ENCODE data around the gene MBD4.
A peak's percentile ranks its signal among the peaks of the same experiment; 100 is the strongest.
"Not testable (repeated sequence)": the region's sequence is repeated elsewhere in the genome, so short reads cannot be mapped to it uniquely, and the experiment has no call there.

The MBD4 gene

DNA sequence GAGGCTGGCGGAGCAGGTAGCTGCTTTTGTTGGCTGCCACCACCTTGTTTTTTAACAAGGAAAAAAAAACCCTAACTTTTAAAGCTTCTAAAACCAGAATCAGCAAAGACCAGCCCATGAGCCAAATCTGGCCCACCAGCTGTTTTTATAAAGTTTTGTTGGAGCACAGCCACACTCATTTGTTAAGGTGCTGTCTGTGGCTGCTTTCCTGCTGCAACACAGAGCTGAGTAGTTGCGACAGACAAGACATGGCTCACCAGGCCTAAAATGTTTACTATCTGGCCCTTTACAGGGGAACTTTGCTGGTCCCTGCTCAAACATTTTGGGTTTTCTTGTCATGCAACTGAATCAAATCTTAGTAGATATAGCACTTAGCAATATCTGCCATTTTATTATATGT is 30.2 kb downstream of the MBD4 start:
- no peak for DNase-seq (ENCODE audit: low read depth)

DNA sequence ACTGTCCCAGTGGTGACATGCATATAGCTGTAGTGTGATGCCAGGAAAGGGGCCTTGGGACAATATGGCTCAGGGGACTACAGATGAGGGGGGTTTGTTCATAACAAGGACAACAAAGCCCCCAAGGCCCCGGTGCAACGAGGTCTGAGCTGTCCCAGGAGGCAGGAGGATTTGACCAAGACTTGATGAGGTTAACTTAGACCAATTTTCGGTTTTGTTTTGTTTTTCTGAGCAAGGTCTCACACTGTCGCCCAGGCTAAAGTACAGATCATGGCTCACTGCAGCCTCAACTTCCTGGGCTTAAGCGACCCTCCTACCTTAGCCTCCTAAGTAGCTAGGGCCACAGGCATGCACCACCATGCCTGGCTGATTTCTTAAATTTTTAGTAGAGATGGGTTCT is 35.1 kb downstream of the MBD4 start:
- no peak for DNase-seq (ENCODE audit: low read depth)

GRCh38 chr3:129404130-129404529 is 35.6 kb downstream of the MBD4 start:
- DNase-seq (ENCODE audit: low read depth) = no peak

DNA sequence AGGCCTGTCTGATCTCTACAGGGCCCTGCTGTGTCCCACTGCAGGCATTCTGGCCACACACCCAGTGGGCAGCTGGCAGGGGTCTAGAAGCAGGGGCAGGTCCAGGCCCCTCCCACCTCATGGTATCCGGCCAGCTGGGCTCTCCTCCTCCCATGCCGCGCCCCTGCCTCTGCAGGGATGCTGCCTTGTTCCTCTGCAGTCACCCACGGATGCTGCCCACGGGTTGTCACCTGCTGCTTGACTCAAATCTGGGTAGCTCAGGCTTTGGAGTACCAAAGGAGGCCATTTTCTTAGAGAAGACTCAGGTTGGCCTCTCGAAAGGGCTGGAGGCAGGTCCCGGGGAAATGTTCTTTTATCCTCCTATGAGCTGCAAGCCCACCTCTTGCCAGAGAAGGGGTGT is 36.3 kb downstream of the MBD4 start:
- DNase-seq (ENCODE audit: low read depth) = no peak

GRCh38 chr3:129402616-129403015 is 37.1 kb downstream of the MBD4 start:
- DNase-seq (ENCODE audit: low read depth) = no peak

GRCh38 chr3:129402210-129402609 is 37.5 kb downstream of the MBD4 start:
- no peak for DNase-seq (ENCODE audit: low read depth)

- no peak for DNase-seq (ENCODE audit: low read depth)
These were observed 39.8 kb downstream of the MBD4 start for GRCh38 chr3:129399895-129400357.

DNA sequence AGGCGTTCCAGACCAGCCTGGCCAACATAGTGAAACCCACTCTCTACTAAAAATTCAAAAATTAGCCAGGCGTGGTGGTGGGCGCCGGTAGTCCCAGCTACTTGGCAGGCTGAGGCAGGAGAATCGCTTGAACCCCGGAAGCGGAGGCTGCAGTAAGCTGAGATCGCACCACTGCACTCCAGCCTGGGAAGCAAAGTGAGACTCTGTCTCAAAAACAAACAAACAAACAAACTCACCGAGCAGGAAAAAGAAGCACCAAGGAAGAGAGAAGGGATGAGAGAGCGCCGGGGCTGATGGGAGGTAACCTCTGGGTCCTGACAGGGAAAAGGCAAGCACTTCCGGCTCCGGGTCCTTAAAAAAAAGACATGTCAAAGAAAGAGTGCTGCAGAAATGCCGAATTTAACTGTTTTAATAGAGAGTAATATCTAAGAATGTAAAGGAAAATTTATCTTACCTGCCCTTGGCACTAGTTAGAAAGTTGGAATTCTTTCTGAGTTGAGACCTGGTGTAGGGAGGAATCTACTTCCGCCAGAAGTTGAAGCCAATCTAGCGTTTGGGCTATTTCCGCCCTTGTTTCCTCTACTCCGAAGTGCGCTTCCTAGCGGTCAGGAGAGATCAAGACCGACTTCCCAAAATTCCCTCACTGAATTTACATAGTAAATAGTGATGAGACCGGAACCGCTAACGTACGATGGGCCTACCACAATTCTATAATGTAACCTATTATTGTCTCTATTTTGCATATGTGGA is 40.4 kb downstream of the MBD4 start:
- peak; percentile 79 for DNase-seq (ENCODE audit: low read depth)

DNA sequence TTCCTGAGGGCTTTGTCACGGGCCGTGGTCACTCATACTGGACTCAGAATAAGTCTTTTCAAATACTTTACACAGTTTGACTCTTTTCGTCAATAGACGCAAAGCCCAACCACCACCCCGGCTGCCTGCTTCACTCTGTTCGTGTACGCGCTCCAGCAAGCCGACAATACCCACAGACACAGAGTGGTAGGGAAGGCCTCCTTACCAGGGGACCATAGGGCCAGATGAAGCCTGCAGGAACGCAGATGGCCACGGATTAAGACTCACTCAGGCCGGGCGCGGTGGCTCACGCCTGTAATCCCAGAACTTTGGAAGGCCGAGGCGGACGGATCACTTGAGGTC is 41.0 kb downstream of the MBD4 start:
- DNase-seq (ENCODE audit: low read depth) = no peak

DNA sequence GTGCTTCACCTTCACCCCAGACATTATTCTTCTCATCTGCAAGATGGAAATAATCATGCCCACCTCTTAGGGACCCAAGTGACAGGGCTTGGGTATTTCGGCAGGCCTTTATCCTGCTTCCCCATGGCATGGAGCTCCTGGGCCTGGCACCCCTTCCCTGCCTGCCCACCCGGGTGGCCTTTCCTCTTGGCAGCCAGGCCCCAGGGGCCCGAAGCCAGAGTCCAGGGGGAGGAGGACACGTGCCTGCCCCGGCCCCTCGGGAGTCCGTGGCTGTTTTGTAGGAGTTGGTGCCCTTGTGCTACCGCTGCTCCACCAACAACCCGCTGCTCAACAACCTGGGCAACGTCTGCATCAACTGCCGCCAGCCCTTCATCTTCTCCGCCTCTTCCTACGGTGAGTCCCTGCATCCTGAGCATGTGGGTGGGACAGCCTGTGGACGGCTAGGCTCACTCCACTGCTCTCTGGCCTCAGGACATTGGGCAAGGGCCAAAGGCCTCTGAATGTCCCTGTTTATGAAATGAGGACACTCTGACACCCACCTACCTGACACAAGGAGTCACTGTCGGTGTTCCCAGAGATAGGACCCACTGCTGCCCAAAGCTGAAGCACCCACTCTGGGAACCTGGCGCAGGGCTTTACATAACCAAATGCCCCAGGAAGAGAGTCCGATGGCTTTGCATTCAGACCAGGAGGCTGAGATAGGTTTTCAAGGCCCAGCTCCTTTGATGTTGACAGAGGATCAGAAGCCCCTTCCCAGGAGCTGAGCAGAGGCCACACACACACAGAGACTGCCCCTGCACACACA is 45.8 kb downstream of the MBD4 start:
- not testable (repeated sequence) for DNase-seq (ENCODE audit: low read depth)

DNA sequence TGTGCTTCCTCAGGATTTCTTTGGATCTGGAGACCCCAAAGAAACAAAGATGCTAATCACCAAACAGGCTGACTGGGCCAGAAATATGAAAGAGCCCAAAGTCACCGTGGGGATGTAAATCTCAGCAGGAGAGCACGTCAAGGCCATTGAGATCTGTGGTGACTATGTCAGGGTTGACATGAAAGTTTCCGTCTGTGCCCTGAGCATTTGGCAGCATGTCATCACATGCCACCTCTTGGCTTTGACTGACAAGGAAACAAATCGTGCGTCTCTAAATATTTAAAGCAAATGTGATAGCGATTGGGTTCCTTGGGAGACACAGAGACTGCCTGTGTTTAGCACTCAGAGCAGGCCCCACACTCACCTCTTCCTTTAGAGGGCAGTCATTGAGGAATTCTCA is 46.5 kb downstream of the MBD4 start:
- DNase-seq (ENCODE audit: low read depth) = no peak

- DNase-seq (ENCODE audit: low read depth) = not testable (repeated sequence)
These were observed 47.5 kb downstream of the MBD4 start for GRCh38 chr3:129392106-129392887.

GRCh38 chr3:129391583-129391982 is 48.2 kb downstream of the MBD4 start:
- not testable (repeated sequence) for DNase-seq (ENCODE audit: low read depth)

DNA sequence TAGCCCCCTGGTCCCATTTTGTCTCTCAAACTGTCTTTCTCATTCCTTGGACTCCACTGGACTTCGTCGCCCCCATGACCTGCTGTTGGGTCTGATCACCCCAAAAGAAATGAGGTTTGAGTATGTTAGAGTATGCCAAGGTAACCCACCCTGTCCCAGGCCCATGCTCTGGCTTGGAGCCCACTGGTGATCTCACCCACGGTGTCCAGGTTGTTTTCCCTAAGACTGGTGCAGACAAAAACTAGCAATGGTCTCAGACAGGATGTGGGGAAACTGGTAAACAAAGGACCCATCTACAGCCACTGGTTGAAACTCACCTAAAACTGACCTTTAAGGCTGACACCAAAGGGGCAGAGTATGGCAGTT is 50.2 kb downstream of the MBD4 start:
- no peak for DNase-seq (ENCODE audit: low read depth)

- not testable (repeated sequence) for DNase-seq (ENCODE audit: low read depth)
These were observed 50.8 kb downstream of the MBD4 start for GRCh38 chr3:129388791-129389571.

- DNase-seq (ENCODE audit: low read depth) = no peak
These were observed 52.3 kb downstream of the MBD4 start for GRCh38 chr3:129387487-129387886.

- no peak for DNase-seq (ENCODE audit: low read depth)
These were observed 52.8 kb downstream of the MBD4 start for GRCh38 chr3:129386984-129387383.

- DNase-seq (ENCODE audit: low read depth) = not testable (repeated sequence)
These were observed 54.2 kb downstream of the MBD4 start for GRCh38 chr3:129385507-129385906.

DNA sequence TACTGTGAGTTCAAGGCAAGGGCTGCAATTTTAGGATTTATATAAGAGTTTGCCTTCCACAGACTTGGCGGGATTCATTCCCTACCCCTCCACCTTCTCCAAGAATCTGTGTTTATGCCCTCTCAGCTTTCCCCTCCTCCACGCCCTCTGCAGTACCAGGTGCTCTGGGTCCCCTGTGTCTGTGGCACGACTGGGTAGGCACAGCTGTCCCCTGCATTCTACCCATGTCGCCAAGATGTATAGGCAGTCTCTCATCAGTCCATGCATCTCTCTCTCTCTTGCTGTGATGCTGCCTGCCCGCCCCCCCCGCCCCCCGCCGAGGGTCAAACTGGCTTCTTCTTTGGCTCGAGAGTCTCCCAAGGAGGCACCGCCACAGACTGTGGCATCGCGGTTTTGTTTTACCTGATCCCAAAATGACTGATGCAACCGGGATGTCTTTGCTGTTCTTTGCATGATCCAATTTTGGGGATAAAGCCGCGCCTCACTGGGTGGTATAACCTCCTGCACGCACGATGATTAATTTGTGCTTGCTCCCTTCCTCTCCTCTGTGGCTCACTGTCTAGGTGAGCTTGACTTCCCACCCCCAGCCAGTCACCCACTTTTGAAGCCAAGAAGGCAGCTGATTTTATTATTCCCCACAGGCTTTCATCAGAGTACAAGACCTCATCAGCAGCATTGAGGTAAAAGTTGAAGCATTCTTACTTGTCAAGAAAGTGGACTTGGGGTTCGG is 55.0 kb downstream of the MBD4 start:
- DNase-seq (ENCODE audit: low read depth) = no peak

GRCh38 chr3:129384103-129384502 is 55.6 kb downstream of the MBD4 start:
- not testable (repeated sequence) for DNase-seq (ENCODE audit: low read depth)

GRCh38 chr3:129383292-129383860 is 56.4 kb downstream of the MBD4 start:
- DNase-seq (ENCODE audit: low read depth) = no peak
